D341Med (cell line): ENCODE results near the gene NRXN3.

ENCODE experiments used
- DNase-seq: peaks from one replicate; pipeline ENCODE4 v3.0.0; 2012; ENCODE audit warnings: low spot score

NRXN3 gene

DNA sequence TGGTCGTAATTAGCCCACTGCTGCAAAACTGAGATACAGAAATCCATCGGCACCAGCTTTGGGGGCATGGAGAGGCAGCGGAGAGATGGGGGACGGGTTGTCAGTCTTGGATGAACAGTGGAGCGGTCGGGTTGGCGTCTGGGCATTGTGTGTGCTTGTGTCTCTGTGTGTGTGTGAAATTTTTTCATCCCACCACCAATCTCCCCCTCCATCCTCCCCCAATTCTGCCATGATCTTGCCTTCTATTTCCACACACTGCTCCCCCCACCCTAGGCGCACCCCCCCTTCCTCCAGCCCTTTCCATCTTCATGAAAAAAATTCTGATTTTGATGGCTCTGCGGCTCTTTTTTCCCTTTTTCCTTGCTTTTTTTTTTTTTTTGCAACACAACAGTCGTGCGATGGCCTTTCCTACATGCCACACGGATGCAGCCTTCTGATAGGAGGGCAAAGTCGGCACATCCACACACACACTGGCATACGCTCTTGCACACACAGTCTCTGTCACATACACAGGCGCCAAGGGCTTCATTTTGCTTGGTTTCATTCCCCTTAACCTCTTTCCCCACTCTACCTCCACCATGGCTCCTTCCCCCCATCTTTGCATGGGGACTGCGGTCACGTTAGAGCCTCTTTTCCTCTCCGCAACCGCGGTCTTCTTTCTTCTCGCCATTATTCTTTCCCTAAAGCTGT is 3.3 kb downstream of the NRXN3 start:
- no peak for DNase-seq

- no peak for DNase-seq
Observed at GRCh38 chr14:78175412-78175811, 5.2 kb downstream of the NRXN3 start.

GRCh38 chr14:78178071-78178470 is 7.9 kb downstream of the NRXN3 start:
- no peak for DNase-seq

DNA sequence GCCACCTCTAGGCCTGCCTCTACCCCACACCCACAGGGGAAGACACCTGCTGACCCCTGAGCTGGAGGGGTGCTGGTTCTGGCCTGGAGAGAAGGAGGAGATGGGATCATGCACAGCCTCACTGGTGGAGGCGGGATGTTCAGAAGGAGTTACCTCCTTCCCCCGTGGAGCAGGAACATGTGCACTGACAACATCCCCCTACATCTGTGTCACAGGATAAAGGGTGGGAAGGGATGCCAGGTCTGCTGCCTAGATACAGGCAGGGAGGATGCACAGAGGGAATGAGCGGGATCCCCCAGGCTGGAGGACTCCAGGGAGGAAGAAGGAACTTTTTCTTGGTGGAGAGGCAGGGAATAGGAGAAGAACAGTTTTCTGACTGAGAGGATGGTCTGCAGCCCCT is 8.8 kb downstream of the NRXN3 start:
- DNase-seq = no peak

DNA sequence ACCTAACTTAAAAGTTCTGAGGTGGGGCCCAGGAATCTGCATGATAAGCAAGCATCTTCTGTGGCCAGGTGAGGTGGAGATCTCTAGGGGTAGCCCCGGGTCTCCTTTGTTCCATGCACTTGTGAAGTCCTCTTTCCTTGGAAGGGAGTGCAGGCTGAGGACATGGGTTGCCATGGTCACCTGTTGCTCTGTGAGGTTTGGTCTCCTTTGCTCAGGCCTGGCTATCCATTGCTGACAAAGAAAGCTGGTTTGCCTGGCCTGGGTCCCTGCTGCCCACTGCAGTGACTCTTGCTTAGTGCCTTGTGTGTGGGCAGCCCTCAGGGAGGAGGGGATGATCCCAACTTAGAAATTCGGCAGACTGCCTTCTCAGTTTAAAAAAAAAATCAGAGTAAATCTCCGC is 11.1 kb downstream of the NRXN3 start:
- DNase-seq = no peak

GRCh38 chr14:78182722-78183121 is 12.5 kb downstream of the NRXN3 start:
- no peak for DNase-seq

- DNase-seq = no peak
Observed at GRCh38 chr14:78184157-78184556, 14.0 kb downstream of the NRXN3 start.

GRCh38 chr14:78186277-78186676 is 16.1 kb downstream of the NRXN3 start:
- DNase-seq = no peak

DNA sequence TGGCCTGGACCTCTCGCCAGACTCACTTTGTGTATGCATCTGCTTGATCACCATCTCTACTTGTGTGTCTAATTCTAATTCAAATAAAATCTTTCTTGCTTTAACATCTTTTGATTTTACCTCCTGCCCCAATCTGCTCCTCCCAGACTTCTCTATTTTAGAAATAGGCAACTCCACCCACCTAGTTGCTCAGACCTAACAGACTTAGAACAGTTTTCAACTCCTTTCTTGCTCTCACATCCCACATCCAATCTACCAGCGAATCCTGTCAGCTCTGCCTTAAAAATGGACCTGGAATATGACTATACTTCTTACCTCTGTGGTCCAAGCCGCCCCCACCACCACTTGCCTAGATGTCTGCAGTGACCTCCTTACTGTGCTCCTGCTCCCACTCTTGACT is 18.7 kb downstream of the NRXN3 start:
- no peak for DNase-seq

DNA sequence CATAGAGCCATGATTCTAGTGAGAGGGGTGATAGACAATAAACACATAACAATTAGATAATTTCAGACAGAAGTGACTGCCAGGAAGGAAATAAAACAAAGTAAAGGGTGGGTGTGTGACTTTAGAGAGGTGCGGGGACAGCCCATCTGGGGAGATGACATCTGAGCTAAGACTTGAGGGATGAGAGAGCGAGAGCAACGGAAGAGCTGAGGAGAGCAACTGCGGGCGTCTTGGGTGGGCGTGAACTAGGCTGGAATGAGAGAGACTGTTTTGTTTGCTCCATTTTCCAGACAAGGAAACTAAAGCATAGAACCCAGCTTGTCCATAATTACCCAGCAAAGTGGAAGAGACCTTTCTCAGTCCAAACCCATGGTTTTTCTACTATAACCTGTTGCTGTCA is 25.3 kb downstream of the NRXN3 start:
- DNase-seq = no peak

DNA sequence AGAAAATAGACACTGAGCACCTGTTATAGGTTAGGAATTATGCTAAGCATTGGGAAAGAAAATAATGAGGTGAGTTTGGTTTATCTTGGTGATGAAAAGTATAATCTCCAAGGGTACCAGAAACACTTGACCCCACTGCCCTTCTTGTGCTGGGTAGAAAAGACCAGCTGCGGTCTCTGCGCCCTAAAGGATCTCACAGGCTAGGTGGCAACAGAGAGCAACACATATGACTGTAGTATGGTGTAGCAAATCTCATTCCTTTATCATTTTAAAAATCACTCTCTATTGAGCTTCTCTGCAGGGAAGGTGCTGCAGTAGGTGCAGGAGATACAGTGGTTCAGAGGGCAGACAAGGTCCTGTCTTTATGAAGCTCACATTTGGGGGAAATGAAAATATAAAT is 26.1 kb downstream of the NRXN3 start:
- DNase-seq = no peak

DNA sequence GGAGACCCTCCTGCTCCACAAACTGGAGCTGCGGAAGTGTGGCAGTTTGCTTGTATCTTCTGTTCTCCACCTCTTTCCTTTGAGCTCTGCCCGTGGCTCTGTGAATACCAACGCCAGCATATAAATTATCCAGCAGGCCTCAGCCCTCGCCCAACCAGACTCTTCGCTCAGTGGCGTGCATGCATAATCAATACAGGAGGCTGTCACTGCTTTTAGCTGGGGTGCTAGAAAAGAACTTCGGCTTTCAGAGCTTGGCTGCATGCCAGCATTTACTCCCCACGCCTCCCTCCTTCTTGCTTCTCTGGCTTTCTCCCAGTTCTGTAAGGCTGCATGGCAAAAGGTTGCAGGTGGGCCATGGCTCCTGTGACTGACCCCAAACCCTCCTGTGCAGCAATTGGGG is 26.9 kb downstream of the NRXN3 start:
- no peak for DNase-seq

DNA sequence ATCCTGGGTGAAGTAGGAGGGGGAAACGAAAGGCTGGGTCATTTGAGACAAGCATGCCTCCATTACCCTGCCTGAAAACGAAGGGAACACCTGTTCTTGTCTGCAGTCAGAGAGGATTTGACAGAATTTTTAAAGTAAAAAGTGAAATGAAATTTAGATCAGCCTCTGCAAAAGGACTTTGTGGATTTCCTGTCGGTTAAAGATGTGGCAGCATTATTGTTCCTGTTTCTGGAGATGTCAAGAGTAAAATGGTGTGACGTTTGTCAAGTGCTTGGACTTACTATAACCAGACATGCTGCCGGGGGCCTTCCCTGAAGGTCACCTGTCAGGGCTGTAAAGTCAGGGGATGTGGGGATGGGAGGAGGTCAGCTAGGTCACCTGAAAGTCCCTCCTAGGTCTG is 32.0 kb downstream of the NRXN3 start:
- DNase-seq = no peak

GRCh38 chr14:78202976-78203375 is 32.8 kb downstream of the NRXN3 start:
- no peak for DNase-seq

DNA sequence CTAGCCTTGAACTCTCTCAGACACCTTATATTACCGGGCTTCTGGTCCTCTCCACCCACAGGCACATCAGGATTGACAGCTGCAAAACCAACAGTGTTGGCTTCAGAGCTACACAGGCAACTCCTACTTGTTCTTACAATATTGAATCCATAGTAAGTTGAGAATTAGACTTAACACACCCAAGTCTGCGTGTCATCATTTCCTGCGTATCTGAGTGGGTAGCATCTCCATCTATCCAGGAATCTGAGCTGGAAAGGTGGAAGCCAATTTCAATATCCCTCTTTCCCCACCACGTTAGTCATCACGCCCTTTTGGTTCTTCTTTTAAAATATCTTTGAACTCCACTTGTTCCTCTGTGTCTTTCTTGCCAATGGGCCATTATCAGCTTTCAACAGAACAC is 37.2 kb downstream of the NRXN3 start:
- DNase-seq = no peak

GRCh38 chr14:78220273-78220672 is 50.1 kb downstream of the NRXN3 start:
- no peak for DNase-seq

- DNase-seq = no peak
Observed at GRCh38 chr14:78222746-78223145, 52.6 kb downstream of the NRXN3 start.

DNA sequence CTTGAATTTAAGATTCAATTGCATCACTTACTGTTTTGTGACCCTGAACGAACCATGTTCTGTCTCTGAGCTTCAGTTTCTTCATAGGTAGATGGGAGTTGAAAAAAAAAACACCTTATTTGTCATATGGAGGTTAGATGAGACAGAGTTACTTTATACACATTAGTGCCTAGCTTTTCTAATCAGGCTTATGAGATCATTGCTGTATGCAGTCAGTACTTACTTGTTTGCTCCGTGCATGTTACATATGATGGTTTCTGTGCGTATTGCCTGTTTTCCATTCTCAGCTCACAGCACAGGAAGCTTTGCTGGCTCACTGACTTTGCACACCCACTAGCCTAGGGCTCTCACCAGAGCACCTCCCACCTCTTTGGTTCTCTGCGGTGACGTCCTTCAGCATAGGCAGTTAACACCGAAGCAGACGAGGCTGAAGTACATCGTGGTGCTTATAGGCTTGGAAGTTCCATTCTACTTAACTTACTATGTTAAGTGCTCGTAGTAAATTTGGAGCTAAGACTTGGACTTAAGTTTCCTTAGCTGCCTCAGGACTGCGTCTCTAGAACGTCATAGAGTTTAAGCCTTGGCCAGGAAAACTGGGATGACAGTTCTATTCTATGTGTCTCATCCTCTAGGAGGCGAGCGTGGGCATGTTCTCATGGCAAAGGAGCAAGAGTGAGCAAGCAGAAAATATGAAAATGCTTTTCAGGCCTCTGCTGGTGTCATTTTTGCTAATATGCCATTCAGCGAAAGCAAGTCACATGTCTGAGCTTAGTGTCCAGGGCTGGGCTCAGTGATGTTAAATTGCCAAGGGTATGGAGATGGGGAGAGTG is 57.3 kb downstream of the NRXN3 start:
- no peak for DNase-seq

- no peak for DNase-seq
Observed at GRCh38 chr14:78228702-78229327, 58.6 kb downstream of the NRXN3 start.

DNA sequence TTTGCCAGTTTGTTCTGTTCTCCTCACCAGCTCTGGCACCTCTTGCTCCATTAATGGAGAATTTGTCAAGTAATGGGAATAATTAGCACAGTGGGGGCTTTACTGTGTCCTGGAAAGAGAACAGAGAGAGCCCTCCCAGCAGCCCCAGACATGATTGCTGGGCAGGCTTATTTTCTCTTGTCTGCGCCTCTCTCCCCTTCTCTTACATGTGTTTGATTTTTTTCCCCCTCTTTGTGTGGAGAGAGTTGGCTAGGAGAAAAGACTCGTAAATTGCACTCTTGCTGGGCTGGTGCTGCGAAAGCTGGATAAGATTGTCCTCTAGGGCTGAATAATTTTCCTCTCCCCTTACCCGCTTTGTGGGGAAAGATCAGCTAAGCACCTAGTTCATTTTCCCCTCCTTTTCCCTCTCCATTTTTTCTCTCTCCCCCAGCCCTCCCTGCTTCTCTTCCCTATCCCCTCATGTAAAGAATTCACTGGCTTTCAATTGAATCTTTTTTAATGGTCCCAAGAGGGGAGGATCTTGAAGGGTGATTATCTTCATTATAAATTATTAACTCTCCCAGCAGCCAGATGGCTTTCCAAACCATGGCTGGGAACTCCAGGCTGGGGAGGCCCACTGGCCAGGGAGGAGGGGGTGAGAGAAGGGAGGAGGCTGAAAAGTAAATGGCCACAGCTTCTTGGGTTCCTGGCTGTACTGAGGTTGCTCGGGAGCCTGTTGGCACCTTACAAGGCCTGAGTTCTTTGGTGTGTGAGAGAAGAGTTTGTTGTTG is 62.2 kb downstream of the NRXN3 start:
- DNase-seq = peak; percentile 71

- no peak for DNase-seq
Observed at GRCh38 chr14:78238141-78238540, 68.0 kb downstream of the NRXN3 start.

DNA sequence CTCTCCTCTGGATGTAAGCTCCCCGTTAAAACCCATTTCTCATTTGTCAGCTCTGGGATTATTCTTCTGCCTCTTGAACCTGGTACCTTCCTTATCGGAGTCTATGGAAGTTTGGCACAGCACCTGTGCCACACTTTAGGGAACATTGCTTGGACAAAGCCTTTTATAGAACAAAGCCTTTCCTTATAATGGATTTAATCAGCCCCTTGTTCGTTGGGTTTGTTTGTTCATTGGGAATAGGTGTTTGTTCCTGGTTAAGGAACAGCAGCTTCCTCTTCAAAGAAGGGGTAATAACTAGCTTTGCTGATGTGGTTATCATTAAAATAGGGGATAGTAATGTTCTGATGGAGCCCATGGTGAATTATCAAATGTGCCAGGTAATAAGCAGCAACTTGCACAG is 70.4 kb downstream of the NRXN3 start:
- no peak for DNase-seq

- DNase-seq = no peak
Observed at GRCh38 chr14:78242086-78242485, 71.9 kb downstream of the NRXN3 start.
